Neuronal stem cell (in vitro differentiated cells): ENCODE measurements around the gene MYOCD.

ENCODE experiments used
- DNase-seq: peaks from one replicate; pipeline ENCODE4 v3.0.0-alpha.2; 2013; ENCODE audit warnings: low spot score
- H2AFZ ChIP-seq: one replicate; pipeline ENCODE4 v1.6.1; 2013; ENCODE audit warnings: mild to moderate bottlenecking, low read length, inconsistent platforms
- H2AK5ac ChIP-seq: 2 replicates; pipeline ENCODE4 v1.6.1; 2013; ENCODE audit warnings: low read depth, mild to moderate bottlenecking, inconsistent platforms, low read length, moderate library complexity, mixed read lengths
- H2BK120ac ChIP-seq: 2 replicates; pipeline ENCODE4 v1.6.1; 2013; ENCODE audit warnings: low read depth, mild to moderate bottlenecking, inconsistent platforms, low read length, moderate library complexity, mixed read lengths
- H2BK12ac ChIP-seq: one replicate; pipeline ENCODE4 v1.6.1; 2013; ENCODE audit warnings: low read length, inconsistent platforms
- H2BK15ac ChIP-seq: 2 replicates; pipeline ENCODE4 v1.6.1; 2013; ENCODE audit warnings: mild to moderate bottlenecking, low read length, inconsistent platforms, mixed read lengths
- H2BK5ac ChIP-seq: one replicate; pipeline ENCODE4 v1.6.1; 2013; ENCODE audit warnings: inconsistent platforms, mild to moderate bottlenecking, low read length, moderate library complexity
- H3K14ac ChIP-seq: one replicate; pipeline ENCODE4 v1.6.1; 2013; ENCODE audit warnings: low read length, inconsistent platforms
- H3K18ac ChIP-seq: 2 replicates; pipeline ENCODE4 v1.6.1; 2013; ENCODE audit warnings: low read length, inconsistent platforms
- H3K23ac ChIP-seq: 2 replicates; pipeline ENCODE4 v1.6.1; 2013; ENCODE audit warnings: low read depth, mild to moderate bottlenecking, mixed read lengths, low read length, inconsistent platforms; ENCODE audit not compliant: poor library complexity
- H3K27ac ChIP-seq: replicated peaks from 3 replicates; pipeline ENCODE4 v1.5.1; 2013; ENCODE audit warnings: low read length, inconsistent platforms
- H3K27me3 ChIP-seq, 3 experiments: 2 replicates each; pipeline ENCODE4 v1.6.1; 2013; ENCODE audit warnings: low read length in 3 of 3, mild to moderate bottlenecking in 2 of 3, inconsistent platforms in 1 of 3, low read depth in 1 of 3, mixed read lengths in 1 of 3, moderate library complexity in 1 of 3; ENCODE audit not compliant: control insufficient read depth in 3 of 3, insufficient read depth in 3 of 3
- H3K36me3 ChIP-seq, 2 donors: replicated peaks in 1 of 2; 2 replicates each; pipeline ENCODE4 v1.6.1; 2013; ENCODE audit warnings: low read length in 2 of 2; ENCODE audit not compliant: control insufficient read depth in 2 of 2, insufficient read depth in 2 of 2
- H3K4ac ChIP-seq: 2 replicates; pipeline ENCODE4 v1.6.1; 2013; ENCODE audit warnings: inconsistent platforms, mild to moderate bottlenecking, low read length, moderate library complexity
- H3K4me1 ChIP-seq, 2 donors: 1 replicate in 1 of 2; 2 replicates in 1 of 2; pipeline ENCODE4 v1.6.1; 2013; ENCODE audit warnings: low read length in 2 of 2, low read depth in 1 of 2; ENCODE audit not compliant: control insufficient read depth in 2 of 2, insufficient read depth in 1 of 2
- H3K4me2 ChIP-seq: one replicate; pipeline ENCODE4 v1.6.1; 2013; ENCODE audit warnings: mild to moderate bottlenecking, low read length, inconsistent platforms; ENCODE audit not compliant: insufficient read depth, poor library complexity, severe bottlenecking
- H3K4me3 ChIP-seq, 2 donors: 2 replicates each; pipeline ENCODE4 v1.5.1; 2013; ENCODE audit warnings: low read length in 2 of 2, mild to moderate bottlenecking in 2 of 2, inconsistent platforms in 1 of 2, moderate library complexity in 1 of 2
- H3K79me1 ChIP-seq: one replicate; pipeline ENCODE4 v1.6.1; 2013; ENCODE audit warnings: low read depth, mild to moderate bottlenecking, inconsistent platforms, low read length, moderate library complexity
- H3K9ac ChIP-seq: one replicate; pipeline ENCODE4 v1.6.1; 2013; ENCODE audit warnings: mild to moderate bottlenecking, low read depth, low read length, inconsistent platforms; ENCODE audit not compliant: poor library complexity
- H3K9me3 ChIP-seq, 2 donors: replicated peaks in 1 of 2; 2 replicates each; pipeline versions ENCODE3 to v1.6.1; 2013; ENCODE audit warnings: low read length in 2 of 2, mild to moderate bottlenecking in 2 of 2, inconsistent platforms in 1 of 2, low read depth in 1 of 2, mixed read lengths in 1 of 2, moderate library complexity in 1 of 2; ENCODE audit not compliant: control insufficient read depth in 2 of 2, insufficient read depth in 1 of 2
- H4K8ac ChIP-seq: one replicate; pipeline ENCODE4 v1.6.1; 2013; ENCODE audit warnings: low read depth, mild to moderate bottlenecking, inconsistent platforms, low read length, moderate library complexity
- H4K91ac ChIP-seq: one replicate; pipeline ENCODE4 v1.6.1; 2013; ENCODE audit warnings: low read length, low read depth, mild to moderate bottlenecking, inconsistent platforms; ENCODE audit not compliant: poor library complexity
- WGBS, 2 donors: extraction: QIAGEN DNeasy Blood & Tissue Kit; methylation state at CpG; one replicate each; pipeline ENCODE4 v1.1.7; 2013; ENCODE audit warnings: missing lambda C conversion rate in 2 of 2, mixed read lengths in 1 of 2; ENCODE audit not compliant: insufficient read length in 2 of 2, insufficient replicate concordance in 1 of 2; ENCODE audit errors: extremely low coverage in 2 of 2; 5-methylcytosine and 5-hydroxymethylcytosine counted together

MYOCD gene

GRCh38 chr17:12637015-12637414 is 28.7 kb upstream of the MYOCD start:
- Histone ChIP-seq H4K91ac (no peak overlapping the region), H2BK5ac (no peak overlapping the region), H2BK12ac (no peak overlapping the region), H2BK120ac (no peak overlapping the region), H3K79me1 (no peaks in the 10 kb centered on the region), H3K23ac (no peak overlapping the region), H2AK5ac (no peak overlapping the region), H2AFZ (no peak overlapping the region), H3K14ac (no peak overlapping the region), H3K9me3 (no peaks in the 10 kb centered on the region), H3K27me3 (no peaks in the 10 kb centered on the region), H3K18ac (no peak overlapping the region), H2BK15ac (no peak overlapping the region), H3K4me3 (no peak overlapping the region), H3K4ac (no peak overlapping the region), H3K27ac (no peak overlapping the region), H3K36me3 (no peaks in the 10 kb centered on the region), H3K4me1 (peaks cover 0 to 5% of the 10 kb centered on the region in 2 donors), H4K8ac (no peak overlapping the region), H3K9ac (no peak overlapping the region), H3K4me2 (no peak overlapping the region)
- no CpG with 5 or more reads among the region's 2 CpGs for WGBS, 2 donors
- DNase-seq: no peak

DNA sequence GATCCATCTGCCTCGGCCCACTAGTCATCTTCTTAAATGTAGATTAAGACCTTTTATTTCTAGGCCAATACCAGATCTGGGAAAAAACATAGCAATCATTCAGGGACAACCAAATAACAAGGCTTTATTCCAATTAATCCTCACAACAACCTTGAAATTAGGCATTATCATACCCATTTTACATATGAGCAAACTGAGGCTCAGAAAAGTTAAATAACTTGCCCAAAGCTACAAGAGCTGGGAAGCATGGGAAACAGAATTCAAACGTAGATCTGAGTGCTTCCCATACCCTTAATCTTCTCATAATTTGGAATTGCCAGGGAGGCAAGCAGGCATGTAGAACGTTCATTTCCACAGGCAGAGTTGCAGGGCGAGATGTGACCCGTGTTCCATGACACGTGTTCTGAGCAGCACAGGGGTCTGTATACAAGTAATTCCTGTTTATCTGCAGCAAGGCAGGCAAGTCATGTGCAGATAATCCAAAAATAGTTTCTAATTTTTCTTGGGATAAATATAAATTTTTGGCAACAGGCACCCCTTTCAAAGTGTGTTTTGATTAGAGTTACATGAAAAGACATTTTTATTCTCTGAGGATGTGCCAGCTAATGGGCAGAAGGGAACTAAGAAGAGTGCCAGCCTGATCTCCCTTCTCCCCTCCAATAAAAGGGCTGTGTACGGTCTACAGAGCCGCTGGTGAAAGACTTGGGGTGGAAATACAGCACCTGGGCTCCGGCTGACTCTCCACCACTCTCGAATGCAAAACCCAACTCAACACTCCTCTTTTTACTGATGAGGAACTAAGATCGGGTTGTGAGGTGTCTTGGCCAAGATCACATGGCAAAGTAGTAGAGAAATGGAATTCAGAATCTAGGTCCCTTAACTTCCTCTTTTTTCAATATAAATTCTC is 27.7 kb upstream of the MYOCD start:
- Histone ChIP-seq H3K27ac (no peak overlapping the region), H3K79me1 (no peaks in the 10 kb centered on the region), H3K36me3 (no peaks in the 10 kb centered on the region), H3K27me3 (no peaks in the 10 kb centered on the region), H3K4me2 (no peak overlapping the region), H4K8ac (no peak overlapping the region), H2BK12ac (no peak overlapping the region), H3K9me3 (no peaks in the 10 kb centered on the region), H3K4ac (no peak overlapping the region), H3K4me3 (no peak overlapping the region), H3K4me1 (peaks cover 0 to 5% of the 10 kb centered on the region in 2 donors), H2AK5ac (no peak overlapping the region), H2AFZ (no peak overlapping the region), H3K14ac (no peak overlapping the region), H2BK5ac (no peak overlapping the region), H3K9ac (no peak overlapping the region), H3K18ac (no peak overlapping the region), H2BK15ac (no peak overlapping the region), H4K91ac (no peak overlapping the region), H3K23ac (no peak overlapping the region), H2BK120ac (no peak overlapping the region)
- DNase-seq: no peak
- no CpG with 5 or more reads among the region's 11 CpGs for WGBS, 2 donors

DNA sequence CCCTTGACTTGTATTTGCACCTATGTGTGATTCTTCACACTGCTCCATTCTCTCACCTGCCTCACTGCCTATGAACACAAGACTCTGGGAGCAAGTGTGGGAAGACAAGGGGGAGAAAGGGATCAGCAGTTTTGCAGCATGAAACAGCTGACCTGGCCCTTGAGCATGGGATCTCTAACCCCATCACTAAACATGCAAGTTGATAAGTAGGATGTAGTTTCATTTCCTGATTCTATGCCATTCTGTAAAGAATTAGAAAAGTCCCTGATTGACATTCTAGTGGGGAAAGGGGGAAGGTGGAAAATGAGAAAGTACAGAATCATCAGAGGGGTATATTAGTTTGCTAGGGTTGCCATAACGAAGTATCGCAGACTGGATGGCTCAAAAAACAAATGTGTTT is 25.3 kb upstream of the MYOCD start:
- Histone ChIP-seq H4K91ac (no peak overlapping the region), H3K36me3 (no peaks in the 10 kb centered on the region), H2BK120ac (no peak overlapping the region), H3K9me3 (no peaks in the 10 kb centered on the region), H2BK5ac (no peak overlapping the region), H3K9ac (no peak overlapping the region), H3K18ac (no peak overlapping the region), H2AFZ (no peak overlapping the region), H3K14ac (no peak overlapping the region), H3K23ac (no peak overlapping the region), H3K27ac (no peak overlapping the region), H4K8ac (no peak overlapping the region), H2AK5ac (no peak overlapping the region), H2BK15ac (no peak overlapping the region), H3K4me1 (no peaks in the 10 kb centered on the region), H3K4ac (no peak overlapping the region), H3K4me2 (no peak overlapping the region), H2BK12ac (no peak overlapping the region), H3K79me1 (no peaks in the 10 kb centered on the region), H3K27me3 (no peaks in the 10 kb centered on the region), H3K4me3 (no peak overlapping the region)
- WGBS, 2 donors: no CpG with 5 or more reads among the region's 2 CpGs
- no peak for DNase-seq

GRCh38 chr17:12641084-12641483 is 24.6 kb upstream of the MYOCD start:
- Histone ChIP-seq H3K36me3 (no peaks in the 10 kb centered on the region), H3K18ac (no peak overlapping the region), H3K4ac (no peak overlapping the region), H3K4me1 (no peaks in the 10 kb centered on the region), H3K79me1 (no peaks in the 10 kb centered on the region), H2BK15ac (no peak overlapping the region), H3K9ac (no peak overlapping the region), H3K27me3 (no peaks in the 10 kb centered on the region), H3K9me3 (no peaks in the 10 kb centered on the region), H2BK120ac (no peak overlapping the region), H3K23ac (no peak overlapping the region), H2AFZ (no peak overlapping the region), H2BK5ac (no peak overlapping the region), H4K8ac (no peak overlapping the region), H3K27ac (no peak overlapping the region), H4K91ac (no peak overlapping the region), H3K4me2 (no peak overlapping the region), H2BK12ac (no peak overlapping the region), H3K14ac (no peak overlapping the region), H2AK5ac (no peak overlapping the region), H3K4me3 (no peak overlapping the region)
- WGBS, 2 donors: no CpG with 5 or more reads among the region's 2 CpGs
- no peak for DNase-seq
